ENCODE results near the gene CDYL2.
A peak's percentile ranks its signal among the peaks of the same experiment; 100 is the strongest.
"Not testable (repeated sequence)": the region's sequence is repeated elsewhere in the genome, so short reads cannot be mapped to it uniquely, and the experiment has no call there.

Gene CDYL2

GRCh38 chr16:80806927-80807340, 2.5 kb upstream of the CDYL2 start:
- peak; percentile 35 for DNase-seq

GRCh38 chr16:80806289-80806688, 1.9 kb upstream of the CDYL2 start:
- DNase-seq: no peak

- DNase-seq: peak; percentile 69
These were observed 307 bp downstream of the CDYL2 start for GRCh38 chr16:80804056-80804525.

GRCh38 chr16:80803339-80804055, 901 bp downstream of the CDYL2 start:
- DNase-seq: peak; percentile 50

GRCh38 chr16:80802902-80803301, 1.5 kb downstream of the CDYL2 start:
- DNase-seq: no peak

- DNase-seq: no peak
These were observed 2.3 kb downstream of the CDYL2 start for GRCh38 chr16:80802138-80802537.

GRCh38 chr16:80794071-80794470, 10.3 kb downstream of the CDYL2 start:
- no peak for DNase-seq

GRCh38 chr16:80792031-80792430, 12.4 kb downstream of the CDYL2 start:
- DNase-seq: no peak

GRCh38 chr16:80791411-80791810, 13.0 kb downstream of the CDYL2 start:
- DNase-seq: no peak

- DNase-seq: no peak
These were observed 13.6 kb downstream of the CDYL2 start for GRCh38 chr16:80790751-80791150.

- DNase-seq: no peak
These were observed 16.4 kb downstream of the CDYL2 start for GRCh38 chr16:80788027-80788426.

- DNase-seq: not testable (repeated sequence)
These were observed 17.8 kb downstream of the CDYL2 start for GRCh38 chr16:80786561-80786960.

GRCh38 chr16:80784951-80785350, 19.4 kb downstream of the CDYL2 start:
- no peak for DNase-seq

- no peak for DNase-seq
These were observed 25.7 kb downstream of the CDYL2 start for GRCh38 chr16:80778703-80779102.

- DNase-seq: no peak
These were observed 27.5 kb downstream of the CDYL2 start for GRCh38 chr16:80776856-80777255.

- no peak for DNase-seq
These were observed 28.9 kb downstream of the CDYL2 start for GRCh38 chr16:80775450-80775849.

GRCh38 chr16:80766798-80767197, 37.6 kb downstream of the CDYL2 start:
- DNase-seq: no peak

GRCh38 chr16:80759419-80760162, 44.8 kb downstream of the CDYL2 start:
- no peak for DNase-seq

- DNase-seq: no peak
These were observed 49.9 kb downstream of the CDYL2 start for GRCh38 chr16:80754476-80754875.

- no peak for DNase-seq
These were observed 51.9 kb downstream of the CDYL2 start for GRCh38 chr16:80752541-80752940.

- DNase-seq: no peak
These were observed 53.2 kb downstream of the CDYL2 start for GRCh38 chr16:80751167-80751566.

GRCh38 chr16:80746231-80746630, 58.2 kb downstream of the CDYL2 start:
- no peak for DNase-seq

GRCh38 chr16:80744856-80745255, 59.5 kb downstream of the CDYL2 start:
- DNase-seq: no peak

- DNase-seq: no peak
These were observed 60.6 kb downstream of the CDYL2 start for GRCh38 chr16:80743772-80744171.
